Measurements from ENCODE around the gene PAQR6. TPM values are rescaled to one million over a fixed set of nuclear protein-coding genes. Genes with fewer than 3 reads are reported as not detected.
"Not testable (repeated sequence)": the region's sequence is repeated elsewhere in the genome, so short reads cannot be mapped to it uniquely, and the experiment has no call there.

Gene PAQR6
- polyA plus RNA-seq, 4 donors = 2.9 to 8.0 (median 4.9) TPM

DNA sequence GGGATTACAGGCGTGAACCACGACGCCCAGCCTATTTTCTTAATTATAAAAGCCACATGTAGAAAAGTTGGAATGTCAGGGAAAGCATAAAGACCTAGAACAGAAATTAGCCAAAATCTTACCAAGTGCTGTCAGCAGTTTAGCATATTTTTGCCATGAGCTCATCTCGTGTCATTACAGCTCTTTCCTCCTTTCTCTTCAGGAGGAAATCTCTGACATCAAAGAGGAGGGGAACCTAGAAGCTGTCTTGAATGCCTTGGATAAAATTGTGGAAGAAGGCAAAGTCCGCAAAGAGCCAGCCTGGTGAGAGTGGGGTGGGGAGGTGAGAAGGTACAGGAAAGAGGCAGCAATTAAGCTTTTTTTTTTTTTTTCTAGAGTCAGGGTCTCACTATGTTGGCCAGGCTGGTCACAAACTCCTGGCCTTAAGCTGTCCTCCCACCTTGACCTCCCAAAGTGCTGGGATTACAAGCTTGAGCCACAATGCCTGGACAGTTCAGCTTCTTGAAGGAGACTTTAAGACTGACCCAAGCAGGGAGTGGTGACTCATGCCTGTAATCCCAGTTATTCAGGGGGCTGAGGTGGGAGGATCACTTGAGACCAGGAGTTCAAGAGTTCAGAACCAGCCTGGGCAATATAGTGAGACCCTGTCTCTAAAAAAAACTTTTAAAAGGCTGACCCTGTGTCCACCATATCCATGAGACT lies 14.3 kb downstream of the PAQR6 start:
- DNase-seq (ENCODE audit: low read depth in 4 of 4, low spot score in 2 of 4) = no peak

DNA sequence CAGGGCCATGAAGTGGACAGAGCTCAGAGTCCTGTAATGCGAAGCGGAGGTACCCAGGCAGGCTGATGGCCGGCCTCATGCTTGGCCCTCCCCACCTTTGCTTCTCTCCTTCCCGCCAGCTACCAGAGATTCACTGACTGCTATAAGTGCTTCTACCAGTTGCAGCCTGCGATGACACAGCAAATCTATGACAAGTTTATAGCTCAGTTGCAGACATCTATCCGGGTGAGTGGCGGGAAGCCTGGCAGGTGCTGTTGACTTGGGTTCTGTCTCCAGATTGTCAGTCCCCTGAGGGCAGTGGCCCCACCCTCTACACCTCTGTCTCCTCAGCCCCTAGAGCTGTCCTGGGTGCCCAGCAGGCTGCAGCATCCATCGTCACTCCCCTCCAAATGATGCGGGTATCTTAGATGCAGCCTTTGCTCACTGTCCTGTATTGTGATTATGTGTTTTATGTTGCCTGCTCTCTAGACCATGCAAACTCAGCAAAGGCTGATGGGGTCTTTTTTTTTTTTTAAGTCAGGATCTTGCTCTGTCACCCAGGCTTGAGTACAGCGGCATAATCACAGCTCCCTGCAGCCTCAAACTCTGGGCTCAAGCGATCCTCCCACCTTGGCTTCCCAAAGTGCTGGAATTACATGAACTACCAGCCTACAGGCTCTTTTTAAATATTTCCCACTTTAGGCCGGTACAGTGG lies 15.5 kb downstream of the PAQR6 start:
- DNase-seq (ENCODE audit: low read depth in 4 of 4, low spot score in 2 of 4) = no peak

DNA sequence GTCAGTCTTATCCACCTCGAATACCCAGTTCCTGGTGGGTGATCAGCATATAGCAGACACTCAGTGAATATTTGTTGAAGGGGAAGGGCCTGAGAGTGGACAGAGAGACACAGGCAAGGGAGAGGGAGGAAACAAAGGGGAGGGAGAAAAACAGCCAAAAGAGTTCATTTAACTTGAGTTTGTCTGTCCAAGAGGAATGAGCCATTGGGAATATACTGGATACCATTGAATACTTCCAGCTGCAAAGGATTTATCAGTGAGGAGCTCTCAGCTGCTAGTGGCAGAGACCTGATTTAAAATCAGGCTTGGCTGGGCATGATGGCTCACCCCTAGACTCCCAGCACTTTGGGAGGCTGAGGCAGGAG lies 17.4 kb downstream of the PAQR6 start:
- no peak for DNase-seq (ENCODE audit: low read depth in 4 of 4, low spot score in 2 of 4)

DNA sequence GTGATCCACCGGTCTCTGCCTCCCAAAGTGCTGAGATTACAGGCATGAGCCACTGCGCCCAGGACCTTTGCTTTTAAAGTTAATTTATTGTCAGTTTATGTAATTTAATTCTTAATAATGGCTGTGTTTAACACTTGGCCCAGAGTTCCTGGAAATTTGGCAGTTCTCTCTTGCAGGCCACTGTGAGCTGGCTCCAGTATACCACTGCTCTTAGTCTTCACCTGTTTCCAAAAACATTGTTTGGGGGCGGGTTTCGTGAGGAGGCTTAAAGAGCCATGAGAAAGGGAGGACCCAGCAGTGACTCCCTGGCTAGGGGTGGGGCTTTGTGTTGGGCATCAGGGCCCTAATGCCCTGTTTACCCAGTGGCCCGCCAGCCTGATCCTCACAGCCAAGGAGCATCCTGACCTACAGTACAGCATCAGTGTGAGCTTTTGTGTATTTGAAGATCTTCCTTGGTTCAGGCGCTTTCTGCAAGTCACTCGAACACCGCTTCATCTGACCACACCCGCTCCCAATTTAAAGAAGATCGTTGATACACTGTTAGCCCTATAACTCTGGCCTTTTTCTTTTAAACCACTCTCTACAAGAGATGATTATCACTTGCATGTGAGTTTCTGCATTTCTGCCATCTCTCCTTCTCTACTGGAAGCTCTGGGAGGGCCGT lies 17.9 kb downstream of the PAQR6 start:
- no peak for DNase-seq (ENCODE audit: low read depth in 4 of 4, low spot score in 2 of 4)

DNA sequence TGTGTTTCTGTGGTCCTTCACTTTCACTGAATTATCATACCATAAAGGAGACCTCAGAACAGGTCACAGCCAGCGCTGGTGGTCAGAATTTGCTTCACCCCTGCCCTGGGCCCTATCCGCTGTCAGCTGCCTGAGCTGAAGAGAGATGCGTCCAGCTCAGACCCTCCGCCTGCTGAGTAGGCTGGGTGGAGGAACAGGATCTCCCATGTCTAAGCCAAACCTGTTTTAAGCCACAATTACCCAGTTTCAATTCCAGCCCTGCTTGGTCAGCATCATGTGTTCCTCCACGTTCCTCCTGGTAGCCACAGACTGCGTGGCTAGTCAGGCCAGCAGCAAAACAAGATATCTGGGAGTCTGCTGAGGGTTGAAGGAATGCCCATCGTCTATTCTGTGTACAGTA lies 19.4 kb downstream of the PAQR6 start:
- DNase-seq (ENCODE audit: low read depth in 4 of 4, low spot score in 2 of 4) = no peak

DNA sequence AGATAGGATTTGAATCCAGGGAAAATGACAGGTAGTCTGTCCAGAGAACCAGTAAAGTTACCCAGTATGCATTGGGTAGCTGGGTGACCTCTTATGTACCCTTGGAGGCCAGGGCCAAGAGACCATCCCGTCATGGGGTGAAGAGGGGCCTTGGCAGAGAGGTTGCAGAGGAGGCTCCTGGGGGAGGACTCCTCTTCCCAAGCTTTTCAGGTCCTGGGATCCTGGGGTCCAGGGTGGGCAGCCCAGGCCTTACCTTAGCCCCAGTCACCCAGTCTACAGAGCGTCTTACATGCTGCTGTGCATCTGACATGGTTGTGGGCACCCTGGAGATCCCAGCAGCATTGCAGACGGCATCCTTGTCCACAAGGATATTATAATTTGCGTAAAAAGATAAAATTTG lies 21.1 kb downstream of the PAQR6 start:
- DNase-seq (ENCODE audit: low read depth in 4 of 4, low spot score in 2 of 4) = no peak

DNA sequence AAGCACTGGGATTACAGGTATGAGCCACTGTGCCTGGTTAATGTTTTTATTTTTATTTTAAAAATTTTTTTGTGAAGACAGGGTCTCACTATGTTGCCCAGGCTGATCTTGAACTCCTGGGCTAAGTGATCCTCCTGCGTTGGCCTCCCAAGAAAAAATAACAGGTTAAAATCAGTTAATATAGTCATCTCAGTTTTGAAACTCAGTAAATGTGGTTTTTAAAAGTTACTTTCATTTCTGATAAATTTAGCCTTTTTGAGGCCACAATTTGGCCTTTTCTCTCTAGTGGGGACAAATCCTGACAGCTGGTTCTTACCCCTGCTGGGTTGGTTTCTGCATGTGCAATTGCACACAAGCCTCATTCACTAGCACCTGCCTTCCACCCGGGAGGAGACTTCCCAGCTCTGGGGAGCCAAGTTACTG lies 21.7 kb downstream of the PAQR6 start:
- no peak for DNase-seq (ENCODE audit: low read depth in 4 of 4, low spot score in 2 of 4)

DNA sequence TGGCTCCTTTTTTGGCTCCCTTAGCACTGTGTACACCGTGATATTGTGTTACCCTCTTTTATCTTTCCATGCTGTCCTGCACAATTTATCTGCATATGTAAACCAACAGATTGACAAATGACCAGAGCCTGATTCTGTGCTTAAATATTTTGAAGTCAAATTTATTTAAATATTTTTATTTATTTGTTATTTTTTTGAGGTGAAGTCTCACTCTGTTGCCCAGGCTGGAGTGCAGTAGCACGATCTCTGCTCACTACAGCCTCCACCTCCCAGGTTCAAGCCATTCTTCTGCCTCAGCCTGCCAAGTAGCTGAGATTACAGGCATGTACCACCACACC lies 22.2 kb downstream of the PAQR6 start:
- DNase-seq (ENCODE audit: low read depth in 4 of 4, low spot score in 2 of 4) = no peak

DNA sequence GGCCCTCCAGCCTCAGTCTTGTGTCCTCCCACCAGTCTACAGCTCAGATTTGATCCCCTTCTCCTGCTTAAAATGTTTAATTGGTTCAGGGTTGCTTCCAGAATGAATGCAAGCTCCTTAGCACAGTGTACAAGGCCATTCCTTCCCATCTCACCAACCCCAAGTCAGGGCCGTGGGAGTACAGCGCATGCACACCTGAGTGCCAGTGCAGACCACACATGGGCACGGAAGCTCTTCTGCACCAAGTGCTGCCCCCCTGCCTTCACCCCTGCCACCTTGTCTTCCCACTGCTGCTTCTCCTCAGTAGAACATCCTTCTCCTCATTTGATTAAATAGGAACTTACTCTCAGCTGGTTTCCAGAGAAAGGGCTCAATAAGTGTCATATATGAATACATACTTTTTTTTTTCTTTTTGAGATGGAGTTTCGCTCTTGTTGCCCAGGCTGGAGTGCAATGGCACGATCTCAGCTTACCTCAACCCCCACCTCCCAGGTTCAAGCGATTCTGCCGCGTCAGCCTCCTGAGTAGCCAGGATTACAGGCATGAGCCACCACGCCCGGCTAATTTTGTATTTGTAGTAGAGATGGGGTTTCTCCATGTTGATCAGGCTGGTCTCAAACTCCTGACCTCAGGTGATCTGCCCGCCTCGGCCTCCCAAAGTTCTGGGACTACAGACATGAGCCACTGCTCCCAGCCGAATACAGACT lies 25.7 kb downstream of the PAQR6 start:
- no peak for DNase-seq (ENCODE audit: low read depth in 4 of 4, low spot score in 2 of 4)

DNA sequence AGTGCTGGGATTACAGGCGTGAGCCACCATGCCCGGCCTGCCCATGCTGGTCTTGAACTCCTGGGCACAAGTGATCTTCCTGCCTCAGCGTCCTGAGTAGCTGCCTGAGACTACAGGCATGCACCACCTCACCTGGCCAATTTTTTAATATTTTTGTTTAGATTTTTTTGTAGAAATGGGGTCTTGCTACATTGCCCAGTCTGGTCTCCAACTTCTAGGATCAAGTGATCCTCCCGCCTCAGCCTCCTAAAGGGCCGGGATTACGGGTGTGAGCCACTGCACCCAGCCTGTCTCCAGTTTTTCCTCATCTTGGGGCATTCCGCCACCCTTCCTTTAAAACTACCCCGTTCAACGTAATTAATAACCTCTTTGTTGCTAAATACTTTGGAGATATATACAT lies 27.6 kb downstream of the PAQR6 start:
- DNase-seq (ENCODE audit: low read depth in 4 of 4, low spot score in 2 of 4) = no peak

DNA sequence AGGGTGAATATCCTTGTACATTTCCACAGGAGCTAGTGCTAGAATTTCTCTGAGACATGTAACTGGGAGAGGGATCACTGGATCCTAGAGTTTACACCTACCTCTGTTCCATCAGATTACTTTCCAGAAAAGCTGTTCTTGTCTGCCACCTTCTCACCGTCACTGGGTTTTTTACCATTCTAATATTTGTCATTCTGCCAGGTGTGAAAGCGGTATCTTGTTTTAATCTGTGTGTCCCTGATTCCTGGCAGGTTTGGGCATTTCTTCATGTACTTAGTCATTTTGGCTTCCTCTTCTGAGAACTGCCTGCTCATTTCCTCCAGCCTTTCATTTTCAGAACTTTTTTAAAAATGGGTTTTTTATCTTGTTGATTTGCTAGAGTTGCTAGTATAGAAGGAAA lies 30.0 kb downstream of the PAQR6 start:
- DNase-seq (ENCODE audit: low read depth in 4 of 4, low spot score in 2 of 4) = no peak

DNA sequence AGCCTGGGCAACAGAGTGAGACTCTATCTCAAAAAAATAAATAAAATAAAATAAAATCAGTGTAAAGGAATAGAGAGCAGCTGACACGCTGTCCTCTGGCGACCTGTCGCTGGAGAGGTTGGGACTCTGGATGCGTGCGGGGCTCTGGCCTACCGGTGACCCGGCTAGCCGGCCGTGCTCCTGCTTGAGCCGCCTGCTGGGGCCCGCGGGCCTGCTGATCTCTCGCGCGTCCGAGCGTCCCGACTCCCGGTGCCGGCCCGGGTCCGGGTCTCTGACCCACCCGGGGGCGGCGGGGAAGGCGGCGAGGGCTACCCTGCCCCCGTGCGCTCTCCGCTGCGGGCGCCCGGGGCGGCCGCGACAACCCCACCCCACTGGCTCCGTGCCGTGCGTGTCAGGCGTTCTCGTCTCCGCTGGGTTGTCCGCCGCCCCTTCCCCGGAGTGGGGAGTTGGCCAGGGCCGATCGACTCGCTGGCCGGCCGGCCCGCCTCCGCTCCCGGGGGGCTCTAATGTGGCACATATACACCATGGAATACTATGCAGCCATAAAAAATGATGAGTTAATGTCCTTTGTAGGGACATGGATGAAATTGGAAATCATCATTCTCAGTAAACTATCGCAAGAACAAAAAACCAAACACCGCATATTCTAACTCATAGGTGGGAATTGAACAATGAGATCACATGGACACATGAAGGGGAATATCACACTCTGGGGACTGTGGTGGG lies 31.3 kb downstream of the PAQR6 start:
- not testable (repeated sequence) for DNase-seq (ENCODE audit: low read depth in 4 of 4, low spot score in 2 of 4)

DNA sequence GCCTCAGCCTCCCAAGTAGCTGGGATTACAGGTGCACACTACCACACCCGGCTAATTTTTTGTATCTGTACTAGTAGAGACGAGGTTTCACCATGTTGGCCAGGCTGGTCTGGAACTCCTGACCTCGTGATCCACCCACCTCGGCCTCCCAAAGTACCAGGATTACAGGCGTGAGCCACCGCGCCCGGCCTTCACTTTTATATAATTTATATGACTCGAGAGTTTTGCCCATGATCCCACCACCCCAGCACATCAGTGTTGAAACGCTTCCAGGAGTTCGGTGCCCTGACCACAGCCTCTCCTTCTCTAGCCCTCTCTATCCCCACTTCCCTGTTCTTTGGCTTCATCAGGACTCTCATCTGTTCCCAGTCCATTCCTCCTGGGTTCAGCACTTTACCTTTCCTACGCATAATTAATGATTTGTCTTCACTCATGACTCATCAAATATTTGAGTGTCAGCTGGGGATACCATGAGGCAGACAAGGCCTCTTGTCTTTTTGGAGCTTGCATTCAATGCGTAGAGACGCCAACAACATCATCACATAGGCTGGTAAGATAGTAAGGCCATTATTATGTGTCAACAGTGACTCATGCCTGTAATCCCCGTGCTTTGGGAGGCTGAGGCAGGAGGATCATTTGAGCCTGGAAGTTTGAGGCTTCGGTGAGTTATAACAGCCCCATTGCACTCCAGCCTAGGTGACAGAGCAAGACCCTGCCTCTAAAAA lies 33.7 kb downstream of the PAQR6 start:
- no peak for DNase-seq (ENCODE audit: low read depth in 4 of 4, low spot score in 2 of 4)

DNA sequence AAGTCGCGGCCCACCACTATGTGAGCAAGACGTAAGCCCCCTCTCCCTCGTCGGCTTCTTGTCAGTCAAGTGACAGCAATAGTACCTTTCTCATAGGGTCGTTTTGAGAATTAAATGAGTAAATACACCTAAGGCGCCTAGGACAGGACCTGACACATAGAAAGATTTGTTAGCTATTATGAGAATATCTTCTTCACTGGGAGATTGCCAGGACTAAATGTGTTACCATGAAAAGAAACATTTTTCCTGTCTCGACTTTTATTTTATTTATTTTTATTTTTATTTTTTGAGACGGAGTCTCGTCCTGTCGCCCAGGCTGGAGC lies 34.3 kb downstream of the PAQR6 start:
- DNase-seq (ENCODE audit: low read depth in 4 of 4, low spot score in 2 of 4) = no peak

DNA sequence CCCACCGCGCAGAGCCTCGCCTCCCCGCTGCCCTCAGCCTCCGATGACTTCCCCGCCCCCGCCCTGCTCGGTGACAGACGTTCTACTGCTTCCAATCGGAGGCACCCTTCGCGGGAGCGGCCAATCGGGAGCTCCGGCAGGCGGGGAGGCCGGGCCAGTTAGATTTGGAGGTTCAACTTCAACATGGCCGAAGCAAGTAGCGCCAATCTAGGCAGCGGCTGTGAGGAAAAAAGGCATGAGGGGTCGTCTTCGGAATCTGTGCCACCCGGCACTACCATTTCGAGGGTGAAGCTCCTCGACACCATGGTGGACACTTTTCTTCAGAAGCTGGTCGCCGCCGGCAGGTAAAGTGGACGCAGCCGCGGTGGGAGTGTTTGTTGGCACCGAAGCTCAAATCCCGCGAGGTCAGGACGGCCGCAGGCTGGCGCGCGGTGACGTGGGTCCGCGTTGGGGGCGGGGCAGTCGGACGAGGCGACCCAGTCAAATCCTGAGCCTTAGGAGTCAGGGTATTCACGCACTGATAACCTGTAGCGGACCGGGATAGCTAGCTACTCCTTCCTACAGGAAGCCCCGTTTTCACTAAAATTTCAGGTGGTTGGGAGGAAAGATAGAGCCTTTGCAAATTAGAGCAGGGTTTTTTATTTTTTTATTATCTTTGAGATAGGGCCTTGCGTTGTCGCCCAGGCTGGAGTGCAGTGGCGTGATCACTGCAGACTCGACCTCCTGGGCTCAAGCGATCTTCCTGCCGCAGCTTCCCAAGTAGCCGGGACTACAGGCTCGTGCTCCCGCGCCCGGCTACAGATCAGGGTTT lies 34.8 kb downstream of the PAQR6 start, which contains the start of gene PMF1:
Gene PMF1, plus strand, starts transcription at position 175 of the 811 bp plus-strand sequence. Its CDS starts 9 bp downstream, at position 184.
- DNase-seq (ENCODE audit: low read depth in 4 of 4, low spot score in 2 of 4) = peak; percentile 95 to 97 (median 96)

DNA sequence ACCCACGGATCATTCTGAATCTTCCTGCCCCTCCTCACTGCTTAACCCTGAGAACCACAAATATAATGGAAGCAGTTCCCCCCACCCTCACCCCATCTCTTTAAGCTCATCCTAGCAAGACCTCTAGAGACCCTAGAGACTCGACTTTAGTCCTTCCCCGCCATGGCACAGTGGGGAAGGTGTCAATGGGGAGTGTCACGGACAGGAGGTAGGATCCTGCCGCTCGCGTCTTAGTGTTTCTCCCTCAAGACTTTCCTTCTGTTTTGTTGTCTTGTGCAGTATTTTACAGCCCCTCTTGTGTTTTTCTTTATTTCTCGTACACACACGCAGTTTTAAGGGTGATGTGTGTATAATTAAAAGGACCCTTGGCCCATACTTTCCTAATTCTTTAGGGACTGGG lies 35.7 kb downstream of the PAQR6 start:
- DNase-seq (ENCODE audit: low read depth in 4 of 4, low spot score in 2 of 4) = no peak

DNA sequence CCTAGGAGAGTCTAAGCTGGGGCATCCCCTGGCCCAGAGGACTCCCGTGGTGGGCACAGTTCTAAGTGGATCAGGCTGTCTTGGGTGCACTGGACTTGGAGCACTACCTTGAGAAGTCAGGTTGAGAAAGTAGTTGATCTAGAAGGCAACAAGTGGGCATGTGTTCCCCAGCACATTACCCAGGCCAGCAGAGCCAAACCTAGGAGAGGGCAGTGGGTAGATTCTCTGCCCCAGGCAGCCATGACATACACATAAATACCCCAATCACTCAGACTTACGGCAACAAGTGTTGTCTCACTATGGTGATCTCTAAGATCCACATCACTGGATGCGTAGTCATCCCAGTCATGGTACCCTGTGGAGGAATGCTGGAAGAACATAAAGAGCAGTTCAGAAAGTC lies 36.6 kb downstream of the PAQR6 start:
- DNase-seq (ENCODE audit: low read depth in 4 of 4, low spot score in 2 of 4) = no peak

DNA sequence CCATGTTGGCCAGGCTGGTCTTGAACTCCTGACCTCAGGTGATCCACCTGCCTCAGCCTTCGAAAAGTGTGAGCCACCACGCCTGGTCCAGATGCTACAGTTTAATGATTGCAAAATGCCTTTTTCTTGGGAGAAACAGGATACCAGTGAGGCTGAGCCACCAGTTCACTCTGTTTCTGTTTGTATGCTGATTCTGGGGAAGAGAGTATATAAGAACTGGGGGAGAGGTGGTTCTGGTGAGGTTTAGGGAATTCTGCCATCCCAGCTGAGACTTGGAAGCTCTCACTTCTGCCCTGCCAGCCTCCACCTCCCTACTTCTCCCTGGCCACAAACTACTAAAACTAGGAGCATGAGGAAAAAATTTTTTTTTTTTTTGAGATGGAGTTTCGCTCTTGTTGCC lies 43.2 kb downstream of the PAQR6 start:
- no peak for DNase-seq (ENCODE audit: low read depth in 4 of 4, low spot score in 2 of 4)

DNA sequence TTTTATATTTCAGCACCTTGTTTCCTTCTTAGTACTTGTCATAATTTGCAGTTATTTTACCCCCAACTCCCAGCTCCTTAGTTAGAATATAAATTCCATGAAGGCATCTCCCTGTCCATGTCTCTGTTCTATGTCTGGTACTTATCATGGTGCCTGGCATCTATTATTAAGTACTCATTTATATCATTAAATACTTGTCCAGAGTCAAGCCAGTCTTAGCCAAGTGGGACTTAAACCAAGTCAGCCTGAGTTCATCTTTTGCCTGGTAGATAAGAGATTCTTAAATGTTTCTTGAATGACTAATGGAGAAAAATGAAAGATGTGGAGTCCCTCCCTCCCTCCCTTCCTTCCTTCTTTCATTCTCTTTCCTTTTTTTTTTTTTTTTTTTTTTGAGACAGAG lies 44.5 kb downstream of the PAQR6 start:
- no peak for DNase-seq (ENCODE audit: low read depth in 4 of 4, low spot score in 2 of 4)
